Endodermal cell (in vitro differentiated cells): ENCODE measurements around the gene CYP2W1. TPM values are rescaled to one million over a fixed set of nuclear protein-coding genes. Genes with fewer than 3 reads are reported as not detected.
A peak's percentile ranks its signal among the peaks of the same experiment; 100 is the strongest.

Experiments
- DNase-seq: peaks from one replicate; pipeline ENCODE4 v3.0.0-alpha.2; 2017
- H3K27ac ChIP-seq: 2 replicates; pipeline ENCODE4 v1.5.1; 2013; ENCODE audit warnings: mild to moderate bottlenecking, low read depth, low read length, moderate library complexity
- H3K27me3 ChIP-seq: 2 replicates; pipeline ENCODE4 v1.6.1; 2013; ENCODE audit warnings: mild to moderate bottlenecking, low read length, moderate library complexity; ENCODE audit not compliant: insufficient read depth, control insufficient read depth, poor library complexity, severe bottlenecking
- H3K36me3 ChIP-seq: 2 replicates; pipeline ENCODE4 v1.7.0; 2013; ENCODE audit warnings: mild to moderate bottlenecking, low read length, moderate library complexity; ENCODE audit not compliant: control insufficient read depth, insufficient read depth
- H3K4me1 ChIP-seq: one replicate; pipeline ENCODE4 v1.7.0; 2013; ENCODE audit warnings: low read length; ENCODE audit not compliant: control insufficient read depth, insufficient read depth
- H3K4me3 ChIP-seq: 2 replicates; pipeline ENCODE4 v1.5.1; 2013; ENCODE audit warnings: mild to moderate bottlenecking, low read length, moderate library complexity
- H3K9ac ChIP-seq: 2 replicates; pipeline ENCODE4 v1.6.1; 2013; ENCODE audit warnings: mild to moderate bottlenecking, low read length, moderate library complexity; ENCODE audit not compliant: poor library complexity, severe bottlenecking; ENCODE audit errors: extremely low read depth
- H3K9me3 ChIP-seq: 2 replicates; pipeline ENCODE4 v1.6.1; 2013; ENCODE audit warnings: mild to moderate bottlenecking, low read length, moderate library complexity; ENCODE audit not compliant: control insufficient read depth
- H3K27ac Mint-ChIP-seq: 2 replicates; pipeline ENCODE4 v1.8.0; 2020; ENCODE audit warnings: mixed read lengths
- H3K27me3 Mint-ChIP-seq: 2 replicates; pipeline ENCODE4 v1.8.0; 2021; ENCODE audit warnings: mild to moderate bottlenecking, mixed read lengths; ENCODE audit not compliant: insufficient read depth
- H3K36me3 Mint-ChIP-seq: 2 replicates; pipeline ENCODE4 v1.8.0; 2020; ENCODE audit warnings: low read depth, mixed read lengths
- H3K4me1 Mint-ChIP-seq: 2 replicates; pipeline ENCODE4 v1.8.0; 2020; ENCODE audit warnings: mixed read lengths
- H3K4me3 Mint-ChIP-seq: 2 replicates; pipeline ENCODE4 v1.8.0; 2020; ENCODE audit warnings: mild to moderate bottlenecking, moderate library complexity, mixed read lengths
- H3K9me3 Mint-ChIP-seq: 2 replicates; pipeline ENCODE4 v1.8.0; 2020; ENCODE audit warnings: mild to moderate bottlenecking, mixed read lengths
- WGBS, 2 experiments: methylation state at CpG; one replicate each; pipeline versions ENCODE4 v1.1.5 to v1.1.7; 2013; ENCODE audit warnings: missing lambda C conversion rate in 2 of 2, mixed read lengths in 1 of 2; ENCODE audit not compliant: insufficient coverage in 1 of 2, insufficient read length in 1 of 2; 5-methylcytosine and 5-hydroxymethylcytosine counted together
- total RNA-seq, 2 donors: library from RNA; stranded (reverse); fragmentation: NEBNext Ultra II Directional in 1 of 2; extraction: Animal tissue kit (Norgen Biotek cat#: 25700) in 1 of 2; gene quantifications; 2 replicates in 1 of 2; 3 replicates in 1 of 2; pipeline ENCODE4 v1.2.1, GENCODE V29; 2021
- TF ChIP-seq, protein P1 (sequence below): fragments of 200-600 bp; sonication (generic); conservative IDR thresholded peaks from 2 replicates; pipeline ENCODE4 v1.5.0; 2021; ENCODE audit warnings: antibody characterized with exemption, mild to moderate bottlenecking

CYP2W1 gene
- total RNA-seq, 2 donors from 2014 or later: not detected

DNA sequence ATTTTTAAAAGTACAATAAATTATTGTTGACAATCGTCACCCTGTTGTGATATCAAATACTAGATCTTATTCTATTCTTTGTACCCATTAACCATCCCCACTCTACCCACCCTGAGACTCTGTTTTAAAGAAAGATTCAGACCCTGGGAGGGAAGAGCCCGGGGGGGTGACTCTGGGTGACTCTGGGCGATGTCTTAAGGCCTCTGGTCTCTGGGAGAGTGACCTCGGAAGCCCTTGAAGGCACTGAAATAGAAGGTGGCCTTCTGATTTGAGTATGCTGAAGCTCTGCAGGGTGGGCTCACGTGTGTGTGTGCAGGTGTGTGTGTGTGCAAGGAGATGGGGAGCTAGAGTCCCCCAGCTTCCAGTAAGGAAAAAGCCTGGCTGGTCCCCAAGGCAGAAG lies 38.2 kb upstream of the CYP2W1 start:
- Histone ChIP-seq H3K27ac (no peak overlapping the region), H3K36me3 (no peaks in the 10 kb centered on the region), H3K9ac (no peak overlapping the region), H3K4me1 (no peaks in the 10 kb centered on the region), H3K27me3 (peaks cover 21% of the 10 kb centered on the region), H3K4me3 (no peak overlapping the region), H3K9me3 (no peaks in the 10 kb centered on the region)
- Mint-ChIP-seq H3K9me3 (peaks cover 8% of the 10 kb centered on the region), H3K4me3 (no peak overlapping the region), H3K27me3 (peaks cover 25% of the 10 kb centered on the region), H3K4me1 (no peaks in the 10 kb centered on the region), H3K27ac (no peak overlapping the region), H3K36me3 (no peaks in the 10 kb centered on the region)
- WGBS, 2 experiments: 86 to 96% methylated on average over 5 of the region's 5 CpGs
- TF ChIP-seq, protein P1, sequence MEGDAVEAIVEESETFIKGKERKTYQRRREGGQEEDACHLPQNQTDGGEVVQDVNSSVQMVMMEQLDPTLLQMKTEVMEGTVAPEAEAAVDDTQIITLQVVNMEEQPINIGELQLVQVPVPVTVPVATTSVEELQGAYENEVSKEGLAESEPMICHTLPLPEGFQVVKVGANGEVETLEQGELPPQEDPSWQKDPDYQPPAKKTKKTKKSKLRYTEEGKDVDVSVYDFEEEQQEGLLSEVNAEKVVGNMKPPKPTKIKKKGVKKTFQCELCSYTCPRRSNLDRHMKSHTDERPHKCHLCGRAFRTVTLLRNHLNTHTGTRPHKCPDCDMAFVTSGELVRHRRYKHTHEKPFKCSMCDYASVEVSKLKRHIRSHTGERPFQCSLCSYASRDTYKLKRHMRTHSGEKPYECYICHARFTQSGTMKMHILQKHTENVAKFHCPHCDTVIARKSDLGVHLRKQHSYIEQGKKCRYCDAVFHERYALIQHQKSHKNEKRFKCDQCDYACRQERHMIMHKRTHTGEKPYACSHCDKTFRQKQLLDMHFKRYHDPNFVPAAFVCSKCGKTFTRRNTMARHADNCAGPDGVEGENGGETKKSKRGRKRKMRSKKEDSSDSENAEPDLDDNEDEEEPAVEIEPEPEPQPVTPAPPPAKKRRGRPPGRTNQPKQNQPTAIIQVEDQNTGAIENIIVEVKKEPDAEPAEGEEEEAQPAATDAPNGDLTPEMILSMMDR: no peak
- DNase-seq: no peak

DNA sequence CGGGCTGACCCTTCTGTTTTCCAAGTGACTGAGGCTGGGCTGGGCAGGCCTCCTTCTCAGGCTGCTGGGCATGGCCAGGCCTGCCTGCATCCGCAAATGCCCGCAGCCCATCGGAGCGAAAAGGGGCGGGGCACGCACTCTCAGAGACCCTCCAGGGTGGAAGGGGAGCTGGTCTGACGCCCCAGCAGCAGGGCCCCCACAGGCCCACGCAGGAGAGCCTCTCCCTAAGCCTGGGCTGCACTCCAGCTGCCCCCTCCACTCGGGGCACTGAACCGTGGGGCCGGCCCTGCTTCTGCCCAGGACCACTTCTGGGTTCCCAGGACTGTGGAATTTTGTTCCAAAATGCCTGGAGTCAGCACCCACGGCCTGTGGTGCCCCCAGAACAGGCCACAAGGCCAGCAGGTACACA lies 37.8 kb upstream of the CYP2W1 start:
- Mint-ChIP-seq H3K27ac (no peak overlapping the region), H3K27me3 (peaks cover 23% of the 10 kb centered on the region), H3K4me3 (no peak overlapping the region), H3K4me1 (no peaks in the 10 kb centered on the region), H3K36me3 (no peaks in the 10 kb centered on the region), H3K9me3 (peaks cover 5% of the 10 kb centered on the region)
- Histone ChIP-seq H3K27ac (no peak overlapping the region), H3K4me1 (no peaks in the 10 kb centered on the region), H3K36me3 (no peaks in the 10 kb centered on the region), H3K9me3 (no peaks in the 10 kb centered on the region), H3K4me3 (no peak overlapping the region), H3K27me3 (peaks cover 21% of the 10 kb centered on the region), H3K9ac (no peak overlapping the region)
- 87 to 88% methylated on average over 4 to 13 of the region's 13 CpGs for WGBS, 2 experiments
- no peak for DNase-seq
- TF ChIP-seq, protein P1: no peak

DNA sequence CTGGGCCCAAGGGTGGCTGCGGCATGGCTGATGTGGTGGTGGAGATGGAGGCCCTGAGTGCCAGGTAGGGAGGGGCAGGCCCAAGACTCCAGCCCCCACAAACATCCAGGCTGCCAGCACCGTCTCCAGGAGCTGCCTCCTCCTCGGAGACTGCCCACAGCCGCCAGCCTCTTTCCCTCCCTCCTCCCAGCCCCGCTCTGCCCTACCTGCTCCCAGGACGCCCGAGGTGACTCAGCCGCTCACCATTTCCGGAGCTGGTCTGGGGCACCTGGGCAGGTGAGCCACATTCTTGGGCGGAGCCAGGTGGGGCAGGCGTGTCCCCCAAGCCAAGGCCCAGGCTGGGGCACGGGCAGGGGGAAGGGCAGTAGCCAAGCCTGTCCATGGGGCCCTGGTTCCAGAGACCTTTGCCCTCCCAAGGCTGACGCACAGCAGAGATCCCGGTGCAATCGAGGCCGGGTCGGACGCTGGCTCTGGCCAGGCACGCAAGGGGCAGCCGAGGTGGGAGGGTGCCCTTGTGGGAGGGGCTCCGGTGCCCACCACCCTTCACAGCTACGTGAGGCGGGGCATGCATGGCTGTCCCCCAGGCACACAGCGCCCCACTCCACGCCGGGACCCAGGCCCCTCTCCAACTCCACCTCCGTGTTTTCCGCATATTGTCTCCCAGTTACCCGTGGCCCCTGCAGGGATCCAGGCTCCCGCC lies 37.3 kb upstream of the CYP2W1 start:
- no peaks in the 10 kb centered on the region for H3K36me3 Mint-ChIP-seq
- H3K27ac Mint-ChIP-seq: no peak overlapping the region
- Histone ChIP-seq H3K4me1 (no peaks in the 10 kb centered on the region), H3K9me3 (no peaks in the 10 kb centered on the region), H3K4me3 (no peak overlapping the region), H3K36me3 (no peaks in the 10 kb centered on the region), H3K27me3 (peaks cover 17% of the 10 kb centered on the region), H3K9ac (no peak overlapping the region), H3K27ac (no peak overlapping the region)
- DNase-seq: peak; percentile 97
- 87 to 97% methylated on average over 11 to 30 of the region's 30 CpGs for WGBS, 2 experiments
- no peaks in the 10 kb centered on the region for H3K9me3 Mint-ChIP-seq
- peaks cover 20% of the 10 kb centered on the region for H3K27me3 Mint-ChIP-seq
- H3K4me1 Mint-ChIP-seq: no peaks in the 10 kb centered on the region
- TF ChIP-seq, protein P1: no peak
- no peak overlapping the region for H3K4me3 Mint-ChIP-seq
